Measurements from ENCODE around the gene VWA3B.
A peak's percentile ranks its signal among the peaks of the same experiment; 100 is the strongest.
"Not testable (repeated sequence)": the region's sequence is repeated elsewhere in the genome, so short reads cannot be mapped to it uniquely, and the experiment has no call there.

VWA3B gene

GRCh38 chr2:98130073-98130472, 43.1 kb downstream of the VWA3B start:
- not testable (repeated sequence) for DNase-seq

- peak in 3 of 56 donors; percentile 8 to 44 (median 17) for DNase-seq
Measured at GRCh38 chr2:98134172-98135005, 47.4 kb downstream of the VWA3B start.

- no peak for DNase-seq
Measured at GRCh38 chr2:98137196-98137595, 50.2 kb downstream of the VWA3B start.

- DNase-seq, result not testable (repeated sequence)
Measured at GRCh38 chr2:98138978-98139377, 52.0 kb downstream of the VWA3B start.

GRCh38 chr2:98140210-98140609, 53.2 kb downstream of the VWA3B start:
- peak in 2 of 56 donors; percentile 2 to 12 for DNase-seq

GRCh38 chr2:98142106-98142791, 55.3 kb downstream of the VWA3B start:
- no peak for DNase-seq

GRCh38 chr2:98145070-98145469, 58.1 kb downstream of the VWA3B start:
- no peak for DNase-seq

- DNase-seq, result not testable (repeated sequence)
Measured at GRCh38 chr2:98147900-98148299, 60.9 kb downstream of the VWA3B start.

GRCh38 chr2:98148595-98149332, 61.8 kb downstream of the VWA3B start:
- no peak for DNase-seq

GRCh38 chr2:98149333-98149697, 62.3 kb downstream of the VWA3B start:
- peak in 14 of 56 donors; percentile 2 to 65 (median 36) for DNase-seq

- DNase-seq, result peak in 5 of 56 donors; percentile 3 to 27 (median 10)
Measured at GRCh38 chr2:98153481-98153880, 66.5 kb downstream of the VWA3B start.

- DNase-seq, result no peak
Measured at GRCh38 chr2:98155291-98155690, 68.3 kb downstream of the VWA3B start.

- DNase-seq, result no peak
Measured at GRCh38 chr2:98155716-98156115, 68.7 kb downstream of the VWA3B start.

- no peak for DNase-seq
Measured at GRCh38 chr2:98156304-98156703, 69.3 kb downstream of the VWA3B start.

- DNase-seq, result no peak
Measured at GRCh38 chr2:98157557-98157956, 70.6 kb downstream of the VWA3B start.

GRCh38 chr2:98158305-98158704, 71.3 kb downstream of the VWA3B start:
- DNase-seq, result no peak

- DNase-seq, result no peak
Measured at GRCh38 chr2:98160554-98160953, 73.6 kb downstream of the VWA3B start.

- DNase-seq, result no peak
Measured at GRCh38 chr2:98161186-98161585, 74.2 kb downstream of the VWA3B start.

GRCh38 chr2:98164256-98164655, 77.3 kb downstream of the VWA3B start:
- DNase-seq, result no peak

GRCh38 chr2:98165516-98166071, 78.6 kb downstream of the VWA3B start:
- no peak for DNase-seq

- DNase-seq, result no peak
Measured at GRCh38 chr2:98167916-98168315, 80.9 kb downstream of the VWA3B start.

GRCh38 chr2:98170076-98170475, 83.1 kb downstream of the VWA3B start:
- DNase-seq, result no peak

Measured in amygdala (tissue), 56 donors.